ENCODE data around the gene CSNK2A1.

GRCh38 chr20:548906-549305 lies 5.3 kb upstream of the CSNK2A1 start:
- no peak for TF ChIP-seq CTCF (IDR thresholded peaks at IDR 0.05; ENCODE audit: low read depth, low read length)
- no peak for TF ChIP-seq EZH2phosphoT487 (IDR thresholded peaks at IDR 0.05; ENCODE audit: low read depth)
